GM23338 (cell line): ENCODE data around the gene ARPC1A. TPM values are rescaled to one million over a fixed set of nuclear protein-coding genes. Genes with fewer than 3 reads are reported as not detected.

Experiments used
- ATAC-seq: fragments of 200-7000 bp; cut with Tn5 transposase; 3 replicates; pipeline ENCODE4 v1.9.1; 2020
- DNase-seq: peaks from one replicate; pipeline ENCODE4 v3.0.0-alpha.2; 2015; ENCODE audit warnings: low spot score
- H2AFZ ChIP-seq: fragments of 200-600 bp; sonication (generic); 2 replicates; pipeline ENCODE4 v1.8.0; 2016; ENCODE audit warnings: antibody characterized with exemption, mild to moderate bottlenecking, moderate library complexity
- H3F3A ChIP-seq: fragments of 200-600 bp; sonication (generic); replicated peaks from 2 replicates; pipeline ENCODE4 v1.8.0; 2017; ENCODE audit warnings: antibody characterized with exemption, mixed run types, low read depth
- H3K27ac ChIP-seq: fragments of 200-600 bp; sonication (generic); 2 replicates; pipeline ENCODE4 v1.6.1; 2016; ENCODE audit warnings: low read depth
- H3K27me3 ChIP-seq: fragments of 200-600 bp; sonication (generic); 2 replicates; pipeline ENCODE4 v1.8.0; 2016; ENCODE audit warnings: mild to moderate bottlenecking, mixed run types, moderate library complexity; ENCODE audit not compliant: insufficient read depth
- H3K36me3 ChIP-seq: fragments of 200-600 bp; sonication (generic); 2 replicates; pipeline ENCODE4 v1.8.0; 2016; ENCODE audit warnings: mild to moderate bottlenecking; ENCODE audit not compliant: insufficient read depth
- H3K4me1 ChIP-seq: fragments of 200-600 bp; sonication (generic); 2 replicates; pipeline ENCODE4 v1.8.0; 2016; ENCODE audit warnings: mild to moderate bottlenecking, moderate library complexity; ENCODE audit not compliant: insufficient read depth
- H3K4me2 ChIP-seq: fragments of 200-600 bp; sonication (generic); 2 replicates; pipeline ENCODE4 v1.7.1; 2017; ENCODE audit warnings: mixed run types
- H3K4me3 ChIP-seq: fragments of 200-600 bp; sonication (generic); 2 replicates; pipeline ENCODE4 v1.6.1; 2016; ENCODE audit warnings: mixed run types
- H3K79me2 ChIP-seq: fragments of 200-600 bp; sonication (generic); replicated peaks from 2 replicates; pipeline ENCODE4 v1.8.0; 2017; ENCODE audit warnings: mild to moderate bottlenecking; ENCODE audit not compliant: insufficient read depth
- H3K9me2 ChIP-seq: fragments of 200-600 bp; sonication (generic); 2 replicates; pipeline ENCODE4 v1.8.0; 2017; ENCODE audit not compliant: insufficient read depth
- H4K20me1 ChIP-seq: fragments of 200-600 bp; sonication (generic); replicated peaks from 2 replicates; pipeline ENCODE4 v1.8.0; 2017; ENCODE audit warnings: mild to moderate bottlenecking; ENCODE audit not compliant: insufficient read depth
- H3K27ac Mint-ChIP-seq: 2 replicates; pipeline ENCODE4 v1.8.0; 2020; ENCODE audit warnings: inconsistent platforms, mild to moderate bottlenecking, moderate library complexity, mixed read lengths
- H3K27me3 Mint-ChIP-seq: 3 replicates; pipeline ENCODE4 v1.8.0; 2022; ENCODE audit warnings: low read depth, mild to moderate bottlenecking, moderate library complexity, mixed read lengths, inconsistent platforms; ENCODE audit not compliant: insufficient read depth, poor library complexity
- H3K36me3 Mint-ChIP-seq: 3 replicates; pipeline ENCODE4 v1.8.0; 2021; ENCODE audit warnings: low read depth, mild to moderate bottlenecking, inconsistent platforms, moderate library complexity, mixed read lengths
- H3K4me1 Mint-ChIP-seq: 3 replicates; pipeline ENCODE4 v1.8.0; 2020; ENCODE audit warnings: mild to moderate bottlenecking, inconsistent platforms, mixed read lengths
- H3K4me3 Mint-ChIP-seq: 3 replicates; pipeline ENCODE4 v1.8.0; 2021; ENCODE audit warnings: moderate library complexity, mild to moderate bottlenecking, inconsistent platforms, mixed read lengths
- H3K9me3 Mint-ChIP-seq: 3 replicates; pipeline ENCODE4 v1.8.0; 2020; ENCODE audit warnings: moderate library complexity, mild to moderate bottlenecking, inconsistent platforms, mixed read lengths
- CREB1 ChIP-seq: fragments of 250-450 bp; sonication (Bioruptor Pico); IDR thresholded peaks from 2 replicates; pipeline ENCODE4 v1.5.0; 2020; ENCODE audit warnings: low read depth, mild to moderate bottlenecking, moderate library complexity
- EZH2 ChIP-seq: fragments of 200-600 bp; sonication (generic); IDR thresholded peaks from one replicate; pipeline ENCODE4 v1.8.0; 2017; ENCODE audit warnings: antibody characterized with exemption, mild to moderate bottlenecking, low read depth; ENCODE audit not compliant: unreplicated experiment
- EZH2phosphoT487 ChIP-seq: fragments of 200-600 bp; sonication (generic); IDR thresholded peaks from one replicate; pipeline ENCODE4 v1.8.1; 2018; ENCODE audit warnings: antibody characterized with exemption; ENCODE audit not compliant: unreplicated experiment
- JUNB ChIP-seq: IDR thresholded peaks from one replicate; pipeline ENCODE4 v1.6.1; 2016; ENCODE audit warnings: antibody characterized with exemption; ENCODE audit not compliant: unreplicated experiment
- NANOG ChIP-seq: IDR thresholded peaks from 2 replicates; pipeline ENCODE4 v1.6.1; 2016; ENCODE audit warnings: antibody characterized with exemption, borderline replicate concordance
- REST ChIP-seq: IDR thresholded peaks from one replicate; pipeline ENCODE4 v1.6.1; 2018; ENCODE audit warnings: antibody characterized with exemption; ENCODE audit not compliant: unreplicated experiment
- STAT1 ChIP-seq: IDR thresholded peaks from one replicate; pipeline ENCODE4 v1.6.1; 2016; ENCODE audit warnings: antibody characterized with exemption; ENCODE audit not compliant: unreplicated experiment
- ZNF114 ChIP-seq: fragments of 250-450 bp; sonication (Bioruptor Pico); IDR thresholded peaks from 2 replicates; pipeline ENCODE4 v1.5.0; 2020; ENCODE audit warnings: mild to moderate bottlenecking, moderate library complexity
- polyA plus RNA-seq: library from polyadenylated mRNA; unstranded; fragments of >200 nt; fragmentation: Nextera tagmentation; extraction: Ambion mirVana; gene quantifications from 2 replicates; pipeline ENCODE4 v1.2.1, GENCODE V29; 2016
- total RNA-seq: library from RNA; depleted of rRNA; stranded (reverse); fragments of >200 nt; shearing (Covaris generic); gene quantifications from 2 replicates; pipeline ENCODE4 v1.2.3, GENCODE V29; 2014
- TF ChIP-seq, protein P1 (sequence below): fragments of 250-450 bp; sonication (Bioruptor Pico); IDR thresholded peaks from 2 replicates; pipeline ENCODE4 v1.5.0; 2020; ENCODE audit warnings: mild to moderate bottlenecking, moderate library complexity
- TF ChIP-seq, protein P2 (sequence below), 2 experiments: fragments of 200-600 bp in 1 of 2; sonication (generic) in 1 of 2; conservative IDR thresholded peaks; 2 replicates each; pipeline versions ENCODE4 v1.5.1 to v1.6.1; 2016 to 2017; ENCODE audit warnings: antibody characterized with exemption in 2 of 2, low read depth in 2 of 2, mild to moderate bottlenecking in 2 of 2, moderate library complexity in 1 of 2

Gene ARPC1A
- total and polyA plus RNA-seq, 2 experiments from 2014 or later: 108 to 210 TPM

GRCh38 chr7:99366646-99367045 is 40.9 kb downstream of the ARPC1A start (continued):
- TF ChIP-seq, protein P1, sequence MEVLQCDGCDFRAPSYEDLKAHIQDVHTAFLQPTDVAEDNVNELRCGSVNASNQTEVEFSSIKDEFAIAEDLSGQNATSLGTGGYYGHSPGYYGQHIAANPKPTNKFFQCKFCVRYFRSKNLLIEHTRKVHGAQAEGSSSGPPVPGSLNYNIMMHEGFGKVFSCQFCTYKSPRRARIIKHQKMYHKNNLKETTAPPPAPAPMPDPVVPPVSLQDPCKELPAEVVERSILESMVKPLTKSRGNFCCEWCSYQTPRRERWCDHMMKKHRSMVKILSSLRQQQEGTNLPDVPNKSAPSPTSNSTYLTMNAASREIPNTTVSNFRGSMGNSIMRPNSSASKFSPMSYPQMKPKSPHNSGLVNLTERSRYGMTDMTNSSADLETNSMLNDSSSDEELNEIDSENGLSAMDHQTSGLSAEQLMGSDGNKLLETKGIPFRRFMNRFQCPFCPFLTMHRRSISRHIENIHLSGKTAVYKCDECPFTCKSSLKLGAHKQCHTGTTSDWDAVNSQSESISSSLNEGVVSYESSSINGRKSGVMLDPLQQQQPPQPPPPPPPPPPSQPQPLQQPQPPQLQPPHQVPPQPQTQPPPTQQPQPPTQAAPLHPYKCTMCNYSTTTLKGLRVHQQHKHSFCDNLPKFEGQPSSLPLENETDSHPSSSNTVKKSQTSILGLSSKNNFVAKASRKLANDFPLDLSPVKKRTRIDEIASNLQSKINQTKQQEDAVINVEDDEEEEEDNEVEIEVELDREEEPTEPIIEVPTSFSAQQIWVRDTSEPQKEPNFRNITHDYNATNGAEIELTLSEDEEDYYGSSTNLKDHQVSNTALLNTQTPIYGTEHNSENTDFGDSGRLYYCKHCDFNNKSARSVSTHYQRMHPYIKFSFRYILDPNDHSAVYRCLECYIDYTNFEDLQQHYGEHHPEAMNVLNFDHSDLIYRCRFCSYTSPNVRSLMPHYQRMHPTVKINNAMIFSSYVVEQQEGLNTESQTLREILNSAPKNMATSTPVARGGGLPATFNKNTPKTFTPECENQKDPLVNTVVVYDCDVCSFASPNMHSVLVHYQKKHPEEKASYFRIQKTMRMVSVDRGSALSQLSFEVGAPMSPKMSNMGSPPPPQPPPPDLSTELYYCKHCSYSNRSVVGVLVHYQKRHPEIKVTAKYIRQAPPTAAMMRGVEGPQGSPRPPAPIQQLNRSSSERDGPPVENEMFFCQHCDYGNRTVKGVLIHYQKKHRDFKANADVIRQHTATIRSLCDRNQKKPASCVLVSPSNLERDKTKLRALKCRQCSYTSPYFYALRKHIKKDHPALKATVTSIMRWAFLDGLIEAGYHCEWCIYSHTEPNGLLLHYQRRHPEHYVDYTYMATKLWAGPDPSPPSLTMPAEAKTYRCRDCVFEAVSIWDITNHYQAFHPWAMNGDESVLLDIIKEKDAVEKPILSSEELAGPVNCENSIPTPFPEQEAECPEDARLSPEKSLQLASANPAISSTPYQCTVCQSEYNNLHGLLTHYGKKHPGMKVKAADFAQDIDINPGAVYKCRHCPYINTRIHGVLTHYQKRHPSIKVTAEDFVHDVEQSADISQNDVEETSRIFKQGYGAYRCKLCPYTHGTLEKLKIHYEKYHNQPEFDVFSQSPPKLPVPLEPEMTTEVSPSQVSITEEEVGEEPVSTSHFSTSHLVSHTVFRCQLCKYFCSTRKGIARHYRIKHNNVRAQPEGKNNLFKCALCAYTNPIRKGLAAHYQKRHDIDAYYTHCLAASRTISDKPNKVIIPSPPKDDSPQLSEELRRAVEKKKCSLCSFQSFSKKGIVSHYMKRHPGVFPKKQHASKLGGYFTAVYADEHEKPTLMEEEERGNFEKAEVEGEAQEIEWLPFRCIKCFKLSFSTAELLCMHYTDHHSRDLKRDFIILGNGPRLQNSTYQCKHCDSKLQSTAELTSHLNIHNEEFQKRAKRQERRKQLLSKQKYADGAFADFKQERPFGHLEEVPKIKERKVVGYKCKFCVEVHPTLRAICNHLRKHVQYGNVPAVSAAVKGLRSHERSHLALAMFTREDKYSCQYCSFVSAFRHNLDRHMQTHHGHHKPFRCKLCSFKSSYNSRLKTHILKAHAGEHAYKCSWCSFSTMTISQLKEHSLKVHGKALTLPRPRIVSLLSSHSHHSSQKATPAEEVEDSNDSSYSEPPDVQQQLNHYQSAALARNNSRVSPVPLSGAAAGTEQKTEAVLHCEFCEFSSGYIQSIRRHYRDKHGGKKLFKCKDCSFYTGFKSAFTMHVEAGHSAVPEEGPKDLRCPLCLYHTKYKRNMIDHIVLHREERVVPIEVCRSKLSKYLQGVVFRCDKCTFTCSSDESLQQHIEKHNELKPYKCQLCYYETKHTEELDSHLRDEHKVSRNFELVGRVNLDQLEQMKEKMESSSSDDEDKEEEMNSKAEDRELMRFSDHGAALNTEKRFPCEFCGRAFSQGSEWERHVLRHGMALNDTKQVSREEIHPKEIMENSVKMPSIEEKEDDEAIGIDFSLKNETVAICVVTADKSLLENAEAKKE (CRISPR knock-in tag): no peak
- TF ChIP-seq EZH2: no peak
- no peak for TF ChIP-seq ZNF114 (CRISPR knock-in tag)
- TF ChIP-seq JUNB: no peak
- no peak for TF ChIP-seq CREB1 (CRISPR knock-in tag)

GRCh38 chr7:99368750-99369389 is 43.2 kb downstream of the ARPC1A start:
- no peak overlapping the region for H3K4me3 Mint-ChIP-seq
- peaks cover 20% of the 10 kb centered on the region for H3K4me1 Mint-ChIP-seq
- H3K9me2 ChIP-seq: no peaks in the 10 kb centered on the region
- no peaks in the 10 kb centered on the region for H3K27me3 ChIP-seq
- no peak overlapping the region for H2AFZ ChIP-seq
- H4K20me1 ChIP-seq: no peaks in the 10 kb centered on the region
- H3K27ac ChIP-seq: no peak overlapping the region; the same call in 1 of the 2 replicates
- peaks cover 5% of the 10 kb centered on the region for H3K4me1 ChIP-seq
- H3K27me3 Mint-ChIP-seq: peaks cover 9% of the 10 kb centered on the region
- H3F3A ChIP-seq: 0 out of 2 replicates have a peak, but pooled peaks cover 8% of the 10 kb centered on the region
- peaks cover 8% of the 10 kb centered on the region; the same call in 1 of the 2 replicates for H3K36me3 ChIP-seq
- ATAC-seq: no peak
- H3K36me3 Mint-ChIP-seq: peaks cover 19% of the 10 kb centered on the region
- DNase-seq: peak; percentile 23
- H3K4me2 ChIP-seq: no peak overlapping the region
- no peaks in the 10 kb centered on the region for H3K79me2 ChIP-seq
- H3K9me3 Mint-ChIP-seq: no peaks in the 10 kb centered on the region
- no peak for TF ChIP-seq NANOG
- TF ChIP-seq JUNB: no peak
- TF ChIP-seq STAT1: no peak
- no peak for TF ChIP-seq EZH2phosphoT487
- no peak for TF ChIP-seq ZNF114 (CRISPR knock-in tag)
- TF ChIP-seq EZH2: no peak
- TF ChIP-seq REST: no peak
- TF ChIP-seq, protein P2, sequence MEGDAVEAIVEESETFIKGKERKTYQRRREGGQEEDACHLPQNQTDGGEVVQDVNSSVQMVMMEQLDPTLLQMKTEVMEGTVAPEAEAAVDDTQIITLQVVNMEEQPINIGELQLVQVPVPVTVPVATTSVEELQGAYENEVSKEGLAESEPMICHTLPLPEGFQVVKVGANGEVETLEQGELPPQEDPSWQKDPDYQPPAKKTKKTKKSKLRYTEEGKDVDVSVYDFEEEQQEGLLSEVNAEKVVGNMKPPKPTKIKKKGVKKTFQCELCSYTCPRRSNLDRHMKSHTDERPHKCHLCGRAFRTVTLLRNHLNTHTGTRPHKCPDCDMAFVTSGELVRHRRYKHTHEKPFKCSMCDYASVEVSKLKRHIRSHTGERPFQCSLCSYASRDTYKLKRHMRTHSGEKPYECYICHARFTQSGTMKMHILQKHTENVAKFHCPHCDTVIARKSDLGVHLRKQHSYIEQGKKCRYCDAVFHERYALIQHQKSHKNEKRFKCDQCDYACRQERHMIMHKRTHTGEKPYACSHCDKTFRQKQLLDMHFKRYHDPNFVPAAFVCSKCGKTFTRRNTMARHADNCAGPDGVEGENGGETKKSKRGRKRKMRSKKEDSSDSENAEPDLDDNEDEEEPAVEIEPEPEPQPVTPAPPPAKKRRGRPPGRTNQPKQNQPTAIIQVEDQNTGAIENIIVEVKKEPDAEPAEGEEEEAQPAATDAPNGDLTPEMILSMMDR (conservative IDR thresholded peaks at IDR 0.05; ENCODE audit: low read depth in 2 of 2): no peak
- H3K4me3 ChIP-seq: no peak overlapping the region
- no peak overlapping the region for H3K27ac Mint-ChIP-seq
